HCT116 (cell line): Measurements from ENCODE around the gene TOX3. TPM values are rescaled to one million over a fixed set of nuclear protein-coding genes. Genes with fewer than 3 reads are reported as not detected.

Experiments used
- ATAC-seq: fragments of 200-7000 bp; cut with Tn5 transposase; 2 replicates; pipeline ENCODE4 v1.9.1; 2020; ENCODE audit warnings: mild to moderate bottlenecking, moderate library complexity
- BruUV-seq: library from RNA; stranded (reverse); fragments of 400-500 nt; replicated peaks from 2 replicates; lab custom pipeline; 2021; lab: Mats Ljungman, UMichigan
- CTCF ChIA-PET: fragments of 300-600 bp; sonication (Branson Sonifier 250); formaldehyde crosslinking; loops from one replicate; lab custom pipeline; 2021; ENCODE audit warnings: antibody characterized with exemption; lab: Charles Lee
- POLR2A ChIA-PET: fragments of 300-600, 350-600 bp; sonication (Branson Sonifier 250); formaldehyde crosslinking; loops from one replicate; lab custom pipeline; 2021; ENCODE audit warnings: antibody characterized with exemption; lab: Charles Lee
- RAD21 ChIA-PET, 2 experiments: fragments of 300-600 bp; sonication (Branson Sonifier 250); formaldehyde crosslinking; loops; one replicate each; lab custom pipeline; 2023; ENCODE audit warnings: low total read pairs in 2 of 2; ENCODE audit not compliant: uncharacterized antibody in 2 of 2, unreplicated experiment in 2 of 2, low non-redundant PET in 1 of 2; lab: Charles Lee
- DNase-seq: peaks from one replicate; pipeline ENCODE4 v3.0.0-alpha.2; 2010; ENCODE audit warnings: low read depth, low spot score
- H2AFZ ChIP-seq: fragments of 200-600 bp; shearing (Covaris generic), sonication (generic); 2 replicates; pipeline ENCODE4 v1.6.1; 2017; ENCODE audit warnings: low read depth, mixed run types, mixed read lengths, antibody characterized with exemption, low read length; ENCODE audit not compliant: poor library complexity, severe bottlenecking
- H3K27ac ChIP-seq: 2 replicates; pipeline ENCODE4 v1.5.1; 2012; ENCODE audit warnings: low read depth, low read length
- H3K27me3 ChIP-seq: fragments of 200-600 bp; sonication (generic); 2 replicates; pipeline ENCODE4 v1.6.1; 2016; ENCODE audit warnings: mixed run types, low read length, mixed read lengths; ENCODE audit not compliant: insufficient read depth
- H3K36me3 ChIP-seq, 2 experiments: fragments of 200-500 bp in 1 of 2; fragments of 200-600 bp in 1 of 2; sonication (Bioruptor generic) in 1 of 2; sonication (generic) in 1 of 2; 2 replicates each; pipeline versions ENCODE4 v1.5.1 to v1.6.1; 2014 to 2016; ENCODE audit warnings: low read length in 2 of 2, inconsistent platforms in 1 of 2, mixed read lengths in 1 of 2, mixed run types in 1 of 2; ENCODE audit not compliant: insufficient read depth in 2 of 2, control insufficient read depth in 1 of 2
- H3K4me1 ChIP-seq, 2 experiments: fragments of 200-600 bp in 1 of 2; sonication (generic) in 1 of 2; 2 replicates each; pipeline versions ENCODE4 v1.5.1 to v1.6.1; 2012 to 2017; ENCODE audit warnings: low read length in 2 of 2, inconsistent platforms in 1 of 2, mild to moderate bottlenecking in 1 of 2, mixed read lengths in 1 of 2, mixed run types in 1 of 2, moderate library complexity in 1 of 2; ENCODE audit not compliant: insufficient read depth in 2 of 2, control insufficient read depth in 1 of 2
- H3K4me2 ChIP-seq: fragments of 200-600 bp; sonication (generic); 2 replicates; pipeline ENCODE4 v1.6.1; 2017; ENCODE audit warnings: mixed run types, low read length, mixed read lengths
- H3K4me3 ChIP-seq, 2 experiments: fragments of 200-600 bp in 1 of 2; sonication (generic) in 1 of 2; replicated peaks in 1 of 2; 2 replicates each; pipeline ENCODE4 v1.5.1; 2011 to 2016; ENCODE audit warnings: low read length in 2 of 2, control low read depth in 1 of 2, low read depth in 1 of 2, mild to moderate bottlenecking in 1 of 2, mixed read lengths in 1 of 2, mixed run types in 1 of 2
- H3K79me2 ChIP-seq: fragments of 200-600 bp; sonication (generic); 2 replicates; pipeline ENCODE4 v1.6.1; 2017; ENCODE audit warnings: mild to moderate bottlenecking, mixed run types, low read length, moderate library complexity, mixed read lengths; ENCODE audit not compliant: insufficient read depth
- H3K9ac ChIP-seq: fragments of 200-600 bp; sonication (generic); 2 replicates; pipeline ENCODE4 v1.6.1; 2016; ENCODE audit warnings: low read length, mixed read lengths
- H3K9me2 ChIP-seq: fragments of 200-600 bp; sonication (generic), shearing (Covaris generic); 2 replicates; pipeline ENCODE4 v1.6.1; 2017; ENCODE audit warnings: mixed run types, mild to moderate bottlenecking, moderate library complexity; ENCODE audit not compliant: insufficient read depth
- H3K9me3 ChIP-seq, 2 experiments: fragments of 200-500 bp in 1 of 2; fragments of 200-600 bp in 1 of 2; sonication (Bioruptor generic) in 1 of 2; sonication (generic) in 1 of 2; 2 replicates each; pipeline ENCODE4 v1.6.1; 2014 to 2017; ENCODE audit warnings: low read length in 2 of 2, mixed read lengths in 2 of 2, inconsistent platforms in 1 of 2, low read depth in 1 of 2, mild to moderate bottlenecking in 1 of 2, mixed run types in 1 of 2, moderate library complexity in 1 of 2; ENCODE audit not compliant: control insufficient read depth in 1 of 2, insufficient read depth in 1 of 2
- H4K20me1 ChIP-seq: fragments of 200-600 bp; sonication (generic), shearing (Covaris generic); 2 replicates; pipeline ENCODE4 v1.6.1; 2017; ENCODE audit warnings: mixed run types, mild to moderate bottlenecking, moderate library complexity; ENCODE audit not compliant: insufficient read depth
- CEBPB ChIP-seq: IDR thresholded peaks from 2 replicates; pipeline ENCODE4 v1.6.1; 2012; ENCODE audit warnings: low read depth
- EGR1 ChIP-seq: IDR thresholded peaks from 2 replicates; pipeline ENCODE4 v1.6.1; 2012; ENCODE audit warnings: low read depth
- ELF1 ChIP-seq: IDR thresholded peaks from 2 replicates; pipeline ENCODE4 v1.6.1; 2012; ENCODE audit warnings: low read depth, borderline replicate concordance
- EZH2 ChIP-seq: fragments of 200-600 bp; sonication (generic); IDR thresholded peaks from 2 replicates; pipeline ENCODE4 v1.6.1; 2017; ENCODE audit warnings: antibody characterized with exemption, mixed run types
- EZH2phosphoT487 ChIP-seq: fragments of 200-600 bp; IDR thresholded peaks from 2 replicates; pipeline ENCODE4 v1.6.1; 2018; ENCODE audit warnings: antibody characterized with exemption, borderline replicate concordance
- FOSL1 ChIP-seq: IDR thresholded peaks from 2 replicates; pipeline ENCODE4 v1.6.1; 2012; ENCODE audit warnings: low read depth
- JUND ChIP-seq: IDR thresholded peaks from 2 replicates; pipeline ENCODE4 v1.6.1; 2012
- POLR2A ChIP-seq: IDR thresholded peaks from 2 replicates; pipeline ENCODE4 v1.7.0; 2011; ENCODE audit warnings: borderline replicate concordance; ENCODE audit not compliant: insufficient read depth, insufficient read length; ENCODE audit errors: extremely low read depth
- POLR2AphosphoS5 ChIP-seq: IDR thresholded peaks from 2 replicates; pipeline ENCODE4 v1.6.1; 2011; ENCODE audit warnings: mild to moderate bottlenecking, low read depth, low read length, moderate library complexity
- SIN3A ChIP-seq: IDR thresholded peaks from 2 replicates; pipeline ENCODE4 v1.6.1; 2012; ENCODE audit warnings: low read depth
- SP1 ChIP-seq: IDR thresholded peaks from 2 replicates; pipeline ENCODE4 v1.6.1; 2012; ENCODE audit warnings: low read depth
- SRF ChIP-seq: IDR thresholded peaks from 2 replicates; pipeline ENCODE4 v1.6.1; 2012; ENCODE audit warnings: low read depth
- TCF7L2 ChIP-seq: IDR thresholded peaks from 2 replicates; pipeline ENCODE4 v1.7.0; 2011; ENCODE audit warnings: borderline replicate concordance, inconsistent platforms; ENCODE audit not compliant: insufficient read depth, insufficient read length; ENCODE audit errors: extremely low read depth
- ZFX ChIP-seq: fragments of 450-650 bp; IDR thresholded peaks from 2 replicates; pipeline ENCODE4 v1.6.1; 2017
- ZNF274 ChIP-seq: fragments of 200-500 bp; sonication (Bioruptor generic); IDR thresholded peaks from 2 replicates; pipeline ENCODE4 v1.6.1; 2014; ENCODE audit warnings: mild to moderate bottlenecking, low read depth, low read length, inconsistent platforms
- intact Hi-C: fragments of 100-400 bp; cut with micrococcal nuclease; formaldehyde crosslinking; loops from 2 replicates; pipeline ENCODE4 v1.10.0; 2022
- total RNA-seq: library from RNA; stranded (reverse); gene quantifications from one replicate; pipeline ENCODE4 v1.2.1, GENCODE V29; 2021; ENCODE audit not compliant: unreplicated experiment
- TF ChIP-seq, protein P1 (sequence below): IDR thresholded peaks from 2 replicates; pipeline ENCODE4 v1.6.1; 2012
- TF ChIP-seq, protein P2 (sequence below): IDR thresholded peaks from 2 replicates; pipeline ENCODE4 v1.6.1; 2011; ENCODE audit warnings: mild to moderate bottlenecking, low read length, moderate library complexity; ENCODE audit not compliant: insufficient replicate concordance; ENCODE audit errors: extremely low read depth
- TF ChIP-seq, protein P3 (sequence below): IDR thresholded peaks from 2 replicates; pipeline ENCODE4 v1.6.1; 2012

The TOX3 gene
- total RNA-seq, 1 experiment from 2014 or later, result not detected

DNA sequence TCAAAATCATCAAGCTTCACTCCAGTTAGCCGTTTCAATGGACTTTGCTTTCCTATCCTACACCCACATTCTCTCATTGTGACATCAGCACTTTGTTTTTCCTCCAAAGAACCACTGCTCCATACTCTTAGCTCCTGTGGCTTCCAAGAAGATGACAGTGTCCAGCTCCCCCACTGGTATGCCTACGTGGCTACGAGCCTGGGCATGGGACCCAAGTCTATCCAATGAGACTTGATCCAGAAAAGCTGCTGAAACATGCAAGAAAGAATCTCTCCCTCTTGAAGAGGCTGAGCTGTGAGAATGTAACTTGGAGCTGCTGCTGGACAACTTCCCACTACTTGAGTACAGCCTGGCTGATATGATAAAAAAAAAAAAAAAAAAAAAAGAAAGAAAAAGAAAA, 9.4 kb downstream of the TOX3 start:
- ATAC-seq (no peak), DNase-seq (no peak)
- intact Hi-C loops, result no loop called here
- H3K4me3 ChIP-seq, result no peak overlapping the region
- no peaks in the 10 kb centered on the region for H3K9me2 ChIP-seq
- no peaks in the 10 kb centered on the region for H3K4me1 ChIP-seq
- no peak overlapping the region for H3K4me2 ChIP-seq
- no peak for TF ChIP-seq POLR2AphosphoS5
- no peak for TF ChIP-seq EGR1
- no peak for TF ChIP-seq EZH2
- no peak for TF ChIP-seq FOSL1
- no peak overlapping the region for H3K9ac ChIP-seq
- no peak overlapping the region for H3K27ac ChIP-seq
- peaks cover 0 to 8% of the 10 kb centered on the region in 2 experiments; a peak in 1 of 4 replicates for H3K9me3 ChIP-seq
- ChIA-PET RAD21 (no interaction called here), POLR2A (no interaction called here), CTCF (no interaction called here)
- no peaks in the 10 kb centered on the region for H3K36me3 ChIP-seq
- H3K79me2 ChIP-seq, result no peaks in the 10 kb centered on the region
- no TSS peak for BruUV-seq
- no peak overlapping the region for H2AFZ ChIP-seq
- no peaks in the 10 kb centered on the region for H3K27me3 ChIP-seq
- H4K20me1 ChIP-seq, result no peaks in the 10 kb centered on the region

DNA sequence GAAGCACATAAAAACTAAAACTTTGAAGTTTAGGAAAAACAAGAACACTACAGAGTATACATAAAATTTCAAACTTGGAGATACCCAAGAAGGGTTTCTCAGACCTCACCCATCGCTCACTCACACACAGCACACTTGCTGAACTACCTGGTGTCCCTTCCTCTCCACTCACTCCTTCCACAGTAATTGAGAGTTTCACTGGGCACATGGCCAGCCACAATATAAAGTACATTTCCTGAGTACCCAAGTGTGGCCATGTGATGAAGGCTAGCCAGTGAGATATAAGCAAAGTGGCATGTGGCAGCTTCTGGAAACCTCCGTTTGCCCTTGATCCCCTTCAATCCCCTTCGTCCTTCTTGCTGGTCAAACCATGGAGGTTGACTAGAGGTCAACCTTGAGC, 11.9 kb downstream of the TOX3 start:
- ChIA-PET CTCF (no interaction called here), RAD21 (no interaction called here), POLR2A (no interaction called here)
- Histone ChIP-seq H3K9me3 (0 out of 4 replicates have a peak, but pooled peaks cover 0 to 4% of the 10 kb centered on the region in 2 experiments), H3K36me3 (no peaks in the 10 kb centered on the region), H3K27ac (no peak overlapping the region), H3K4me2 (no peak overlapping the region), H3K79me2 (no peaks in the 10 kb centered on the region), H3K9ac (no peak overlapping the region), H3K4me3 (no peak overlapping the region), H4K20me1 (no peaks in the 10 kb centered on the region), H3K27me3 (no peaks in the 10 kb centered on the region), H3K4me1 (no peaks in the 10 kb centered on the region), H3K9me2 (no peaks in the 10 kb centered on the region), H2AFZ (no peak overlapping the region)
- DNase-seq (no peak), ATAC-seq (no peak)
- intact Hi-C loops, result no loop called here
- BruUV-seq, result no TSS peak
- TF ChIP-seq EZH2phosphoT487 (no peak), SIN3A (no peak), CEBPB (no peak), ZFX (no peak), ZNF274 (no peak), EZH2 (no peak), EGR1 (no peak), SP1 (no peak), POLR2A (no peak), JUND (no peak), TCF7L2 (no peak), POLR2AphosphoS5 (no peak), ELF1 (no peak), SRF (no peak)
- TF ChIP-seq, protein P1, sequence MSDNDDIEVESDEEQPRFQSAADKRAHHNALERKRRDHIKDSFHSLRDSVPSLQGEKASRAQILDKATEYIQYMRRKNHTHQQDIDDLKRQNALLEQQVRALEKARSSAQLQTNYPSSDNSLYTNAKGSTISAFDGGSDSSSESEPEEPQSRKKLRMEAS, result no peak
- TF ChIP-seq, protein P2, sequence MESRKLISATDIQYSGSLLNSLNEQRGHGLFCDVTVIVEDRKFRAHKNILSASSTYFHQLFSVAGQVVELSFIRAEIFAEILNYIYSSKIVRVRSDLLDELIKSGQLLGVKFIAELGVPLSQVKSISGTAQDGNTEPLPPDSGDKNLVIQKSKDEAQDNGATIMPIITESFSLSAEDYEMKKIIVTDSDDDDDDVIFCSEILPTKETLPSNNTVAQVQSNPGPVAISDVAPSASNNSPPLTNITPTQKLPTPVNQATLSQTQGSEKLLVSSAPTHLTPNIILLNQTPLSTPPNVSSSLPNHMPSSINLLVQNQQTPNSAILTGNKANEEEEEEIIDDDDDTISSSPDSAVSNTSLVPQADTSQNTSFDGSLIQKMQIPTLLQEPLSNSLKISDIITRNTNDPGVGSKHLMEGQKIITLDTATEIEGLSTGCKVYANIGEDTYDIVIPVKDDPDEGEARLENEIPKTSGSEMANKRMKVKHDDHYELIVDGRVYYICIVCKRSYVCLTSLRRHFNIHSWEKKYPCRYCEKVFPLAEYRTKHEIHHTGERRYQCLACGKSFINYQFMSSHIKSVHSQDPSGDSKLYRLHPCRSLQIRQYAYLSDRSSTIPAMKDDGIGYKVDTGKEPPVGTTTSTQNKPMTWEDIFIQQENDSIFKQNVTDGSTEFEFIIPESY, result no peak
- TF ChIP-seq, protein P3, sequence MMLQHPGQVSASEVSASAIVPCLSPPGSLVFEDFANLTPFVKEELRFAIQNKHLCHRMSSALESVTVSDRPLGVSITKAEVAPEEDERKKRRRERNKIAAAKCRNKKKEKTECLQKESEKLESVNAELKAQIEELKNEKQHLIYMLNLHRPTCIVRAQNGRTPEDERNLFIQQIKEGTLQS, result no peak
